Trophoblast cell (in vitro differentiated cells and primary cell): ENCODE results near the gene SEL1L3.
A peak's percentile ranks its signal among the peaks of the same experiment; 100 is the strongest.

ENCODE experiments used
- DNase-seq, 2 donors: peaks; one replicate each; pipeline ENCODE4 v3.0.0-alpha.2; 2016
- H2AFZ ChIP-seq: 2 replicates; pipeline ENCODE4 v1.6.1; 2013; ENCODE audit warnings: low read length, moderate library complexity, mild to moderate bottlenecking; ENCODE audit not compliant: insufficient read depth, poor library complexity
- H2AK5ac ChIP-seq: 2 replicates; pipeline ENCODE4 v1.6.1; 2013; ENCODE audit warnings: mild to moderate bottlenecking, low read length
- H2BK120ac ChIP-seq: 2 replicates; pipeline ENCODE4 v1.6.1; 2013; ENCODE audit warnings: low read length, mild to moderate bottlenecking, moderate library complexity; ENCODE audit not compliant: insufficient read depth, poor library complexity
- H2BK12ac ChIP-seq: 2 replicates; pipeline ENCODE4 v1.6.1; 2013; ENCODE audit warnings: mild to moderate bottlenecking, low read length, moderate library complexity
- H2BK5ac ChIP-seq: 2 replicates; pipeline ENCODE4 v1.6.1; 2013; ENCODE audit warnings: low read length, low read depth, moderate library complexity, mild to moderate bottlenecking; ENCODE audit not compliant: poor library complexity
- H3K14ac ChIP-seq: 2 replicates; pipeline ENCODE4 v1.6.1; 2013; ENCODE audit warnings: mild to moderate bottlenecking, low read length
- H3K18ac ChIP-seq: 2 replicates; pipeline ENCODE4 v1.6.1; 2013; ENCODE audit warnings: mild to moderate bottlenecking, low read length
- H3K23ac ChIP-seq: 2 replicates; pipeline ENCODE4 v1.6.1; 2013; ENCODE audit warnings: low read length
- H3K27ac ChIP-seq: 2 replicates; pipeline ENCODE4 v1.5.1; 2013; ENCODE audit warnings: low read depth, mild to moderate bottlenecking, inconsistent platforms, low read length, moderate library complexity
- H3K27me3 ChIP-seq: 2 replicates; pipeline ENCODE4 v1.6.1; 2013; ENCODE audit warnings: inconsistent platforms, mild to moderate bottlenecking, low read length, moderate library complexity; ENCODE audit not compliant: insufficient read depth
- H3K36me3 ChIP-seq, 2 experiments: 1 replicate in 1 of 2; 2 replicates in 1 of 2; pipeline ENCODE4 v1.6.1; 2013; ENCODE audit warnings: low read length in 2 of 2, mild to moderate bottlenecking in 2 of 2, moderate library complexity in 1 of 2; ENCODE audit not compliant: insufficient read depth in 2 of 2, control insufficient read depth in 1 of 2
- H3K4ac ChIP-seq: 2 replicates; pipeline ENCODE4 v1.6.1; 2013; ENCODE audit warnings: low read depth, mild to moderate bottlenecking, low read length, moderate library complexity
- H3K4me1 ChIP-seq, 2 experiments: 1 replicate in 1 of 2; 2 replicates in 1 of 2; pipeline ENCODE4 v1.6.1; 2013; ENCODE audit warnings: low read length in 2 of 2, mild to moderate bottlenecking in 2 of 2, moderate library complexity in 1 of 2; ENCODE audit not compliant: insufficient read depth in 2 of 2, control insufficient read depth in 1 of 2
- H3K4me2 ChIP-seq: 2 replicates; pipeline ENCODE4 v1.6.1; 2013; ENCODE audit warnings: inconsistent platforms, mild to moderate bottlenecking, low read length, moderate library complexity
- H3K4me3 ChIP-seq: 2 replicates; pipeline ENCODE4 v1.5.1; 2013; ENCODE audit warnings: mild to moderate bottlenecking, low read depth, low read length, inconsistent platforms
- H3K79me1 ChIP-seq: one replicate; pipeline ENCODE4 v1.6.1; 2013; ENCODE audit warnings: low read length
- H3K79me2 ChIP-seq: 2 replicates; pipeline ENCODE4 v1.6.1; 2013; ENCODE audit warnings: low read length, mild to moderate bottlenecking; ENCODE audit not compliant: control insufficient read depth, insufficient read depth, poor library complexity
- H3K9ac ChIP-seq: 2 replicates; pipeline ENCODE4 v1.6.1; 2013; ENCODE audit warnings: mild to moderate bottlenecking, low read length
- H3K9me3 ChIP-seq: 2 replicates; pipeline ENCODE4 v1.6.1; 2013; ENCODE audit warnings: low read depth, mild to moderate bottlenecking, control low read depth, inconsistent platforms, low read length; ENCODE audit not compliant: insufficient read depth
- H4K12ac ChIP-seq: 2 replicates; pipeline ENCODE4 v1.6.1; 2013; ENCODE audit warnings: low read depth, mild to moderate bottlenecking, low read length, moderate library complexity
- H4K8ac ChIP-seq: 2 replicates; pipeline ENCODE4 v1.6.1; 2013; ENCODE audit warnings: low read depth, mild to moderate bottlenecking, low read length, moderate library complexity
- H4K91ac ChIP-seq: one replicate; pipeline ENCODE4 v1.6.1; 2013; ENCODE audit warnings: low read depth, mild to moderate bottlenecking, low read length, moderate library complexity
- WGBS: extraction: QIAGEN DNeasy Blood & Tissue Kit; methylation state at CpG from one replicate; pipeline ENCODE4 v1.1.7; 2013; ENCODE audit warnings: missing lambda C conversion rate; ENCODE audit not compliant: insufficient read length, insufficient coverage; ENCODE audit errors: extremely low coverage; 5-methylcytosine and 5-hydroxymethylcytosine counted together

SEL1L3 gene

GRCh38 chr4:25757452-25757851, 105.3 kb downstream of the SEL1L3 start:
- Histone ChIP-seq H3K27ac (no peak overlapping the region), H3K4me3 (peak overlapping the region; percentile 49), H3K4me2 (no peak overlapping the region), H3K79me1 (no peaks in the 10 kb centered on the region), H3K36me3 (no peaks in the 10 kb centered on the region), H2BK120ac (no peak overlapping the region), H2BK12ac (no peak overlapping the region), H2BK5ac (no peak overlapping the region), H4K12ac (no peak overlapping the region), H3K14ac (no peak overlapping the region), H4K91ac (no peak overlapping the region), H2AFZ (no peak overlapping the region), H3K23ac (no peak overlapping the region), H3K18ac (no peak overlapping the region), H4K8ac (no peak overlapping the region), H3K9me3 (no peaks in the 10 kb centered on the region), H3K9ac (peak overlapping the region; percentile 51), H3K4ac (no peak overlapping the region), H2AK5ac (no peak overlapping the region), H3K79me2 (no peaks in the 10 kb centered on the region), H3K4me1 (no peaks in the 10 kb centered on the region), H3K27me3 (no peaks in the 10 kb centered on the region)
- DNase-seq = no peak
- no CpG with 5 or more reads among the region's 8 CpGs for WGBS

DNA sequence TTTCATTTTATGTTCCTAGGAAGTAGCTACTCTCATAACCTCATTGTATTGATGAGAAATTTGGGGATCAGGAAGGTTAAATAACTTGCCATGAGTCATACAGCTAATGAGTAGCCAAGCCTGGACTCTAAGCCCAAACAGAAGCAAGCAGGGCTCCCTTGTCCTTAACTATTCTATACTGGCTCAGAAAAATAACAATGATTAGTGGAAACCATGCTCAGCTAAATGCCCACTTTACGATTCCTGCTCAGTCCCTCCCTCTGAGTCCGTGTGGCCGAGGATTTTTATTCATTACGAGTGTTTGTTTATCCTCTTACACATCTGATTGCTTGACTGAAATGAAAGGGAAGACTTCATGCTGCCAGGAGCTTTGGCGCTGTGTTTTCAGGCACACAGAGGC, 106.3 kb downstream of the SEL1L3 start:
- no CpG with 5 or more reads among the region's 5 CpGs for WGBS
- Histone ChIP-seq H3K79me1 (no peaks in the 10 kb centered on the region), H3K4me2 (no peak overlapping the region), H3K14ac (no peak overlapping the region), H4K91ac (no peak overlapping the region), H3K4me1 (no peaks in the 10 kb centered on the region), H4K8ac (no peak overlapping the region), H3K18ac (no peak overlapping the region), H3K9ac (no peak overlapping the region), H3K36me3 (no peaks in the 10 kb centered on the region), H3K9me3 (no peaks in the 10 kb centered on the region), H2BK120ac (no peak overlapping the region), H2BK5ac (no peak overlapping the region), H4K12ac (no peak overlapping the region), H2AFZ (no peak overlapping the region), H3K79me2 (no peaks in the 10 kb centered on the region), H2BK12ac (no peak overlapping the region), H3K27ac (no peak overlapping the region), H3K27me3 (no peaks in the 10 kb centered on the region), H2AK5ac (no peak overlapping the region), H3K4me3 (no peak overlapping the region), H3K4ac (no peak overlapping the region), H3K23ac (no peak overlapping the region)
- DNase-seq = no peak

DNA sequence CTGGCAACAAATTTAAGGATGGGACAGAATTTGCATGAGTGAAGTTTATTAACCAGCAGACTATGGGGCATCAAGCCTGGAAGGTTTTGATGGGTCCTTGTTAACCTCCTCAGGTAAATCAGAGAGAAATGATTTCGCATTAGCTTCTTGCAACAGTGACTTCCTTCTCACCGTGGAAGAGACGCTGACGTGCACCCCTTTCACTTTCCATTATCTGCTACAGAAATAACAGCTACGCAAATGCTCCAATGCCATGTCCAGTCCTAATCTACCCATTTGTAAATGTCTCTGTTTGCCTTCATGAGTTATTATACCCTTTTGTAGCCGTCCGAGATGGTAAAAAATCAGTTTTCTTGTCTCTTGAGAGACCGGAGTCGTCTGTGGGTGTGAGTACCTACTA, 106.9 kb downstream of the SEL1L3 start:
- Histone ChIP-seq H3K36me3 (no peaks in the 10 kb centered on the region), H3K27me3 (no peaks in the 10 kb centered on the region), H3K4me3 (no peak overlapping the region), H4K8ac (no peak overlapping the region), H3K9me3 (no peaks in the 10 kb centered on the region), H3K27ac (no peak overlapping the region), H3K4me1 (no peaks in the 10 kb centered on the region), H3K23ac (no peak overlapping the region), H3K4ac (no peak overlapping the region), H2BK12ac (no peak overlapping the region), H2AK5ac (no peak overlapping the region), H2AFZ (no peak overlapping the region), H4K91ac (no peak overlapping the region), H3K14ac (no peak overlapping the region), H2BK120ac (no peak overlapping the region), H3K9ac (no peak overlapping the region), H4K12ac (no peak overlapping the region), H3K4me2 (no peak overlapping the region), H3K79me2 (no peaks in the 10 kb centered on the region), H2BK5ac (no peak overlapping the region), H3K79me1 (no peaks in the 10 kb centered on the region), H3K18ac (no peak overlapping the region)
- DNase-seq = no peak
- no CpG with 5 or more reads among the region's 9 CpGs for WGBS

DNA sequence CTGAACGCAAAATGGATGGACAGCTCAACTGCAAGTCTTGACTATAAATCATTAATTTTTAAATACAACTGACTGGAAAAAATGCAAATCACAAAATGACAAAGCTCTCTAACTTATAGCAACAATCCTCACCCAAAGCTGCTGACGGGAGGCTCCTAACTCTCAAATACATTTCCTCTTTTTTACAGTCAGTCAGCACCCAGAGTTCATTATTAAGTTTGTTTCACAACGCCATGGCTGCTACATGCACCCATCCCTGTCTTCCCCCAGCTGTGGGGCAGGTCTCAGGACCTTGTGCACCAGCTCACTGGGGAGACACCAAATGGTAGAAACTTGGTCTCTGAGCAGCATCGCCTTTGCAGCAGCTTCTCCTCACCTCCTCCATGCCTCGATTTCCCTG, 109.5 kb downstream of the SEL1L3 start:
- no peak overlapping the region for H3K4ac ChIP-seq
- H4K8ac ChIP-seq = no peak overlapping the region
- no peak for DNase-seq
- H2AFZ ChIP-seq = no peak overlapping the region
- H4K91ac ChIP-seq = no peak overlapping the region
- no peak overlapping the region for H3K23ac ChIP-seq
- no peak overlapping the region for H4K12ac ChIP-seq
- H3K9ac ChIP-seq = no peak overlapping the region
- no peak overlapping the region for H3K4me3 ChIP-seq
- H3K18ac ChIP-seq = no peak overlapping the region
- no peaks in the 10 kb centered on the region for H3K79me1 ChIP-seq
- no peak overlapping the region for H2BK120ac ChIP-seq
- H3K14ac ChIP-seq = no peak overlapping the region
- no peak overlapping the region for H3K4me2 ChIP-seq
- no CpG with 5 or more reads among the region's 5 CpGs for WGBS
- no peaks in the 10 kb centered on the region for H3K27me3 ChIP-seq
- H3K36me3 ChIP-seq = no peaks in the 10 kb centered on the region
- no peaks in the 10 kb centered on the region for H3K79me2 ChIP-seq
- no peak overlapping the region for H3K27ac ChIP-seq
- H2AK5ac ChIP-seq = no peak overlapping the region
- no peak overlapping the region for H2BK5ac ChIP-seq
- H3K4me1 ChIP-seq = no peaks in the 10 kb centered on the region
- no peak overlapping the region for H2BK12ac ChIP-seq
- H3K9me3 ChIP-seq = no peaks in the 10 kb centered on the region
